Fibroblast of lung (primary cell): ENCODE measurements around the gene LDAH. TPM values are rescaled to one million over a fixed set of nuclear protein-coding genes. Genes with fewer than 3 reads are reported as not detected.

Experiments
- DNase-seq, 2 donors: peaks; one replicate each; pipeline versions ENCODE4 v3.0.0 to v3.0.0-alpha.2; 2010; ENCODE audit warnings: low read depth in 2 of 2
- H2AFZ ChIP-seq: 2 replicates; pipeline ENCODE4 v1.5.1; 2012; ENCODE audit warnings: low read length, control low read depth, inconsistent platforms
- H3K27ac ChIP-seq: 2 replicates; pipeline ENCODE4 v1.5.1; 2011; ENCODE audit warnings: low read length, control low read depth; ENCODE audit not compliant: insufficient read depth
- H3K27me3 ChIP-seq: 2 replicates; pipeline ENCODE4 v1.5.1; 2011; ENCODE audit warnings: mild to moderate bottlenecking, low read length; ENCODE audit not compliant: control insufficient read depth, insufficient read depth
- H3K36me3 ChIP-seq: 2 replicates; pipeline ENCODE4 v1.5.1; 2011; ENCODE audit warnings: low read length; ENCODE audit not compliant: control insufficient read depth, insufficient read depth
- H3K4me1 ChIP-seq: 2 replicates; pipeline ENCODE4 v1.5.1; 2011; ENCODE audit warnings: low read length; ENCODE audit not compliant: control insufficient read depth, insufficient read depth; ENCODE audit errors: extremely low read depth
- H3K4me2 ChIP-seq: 2 replicates; pipeline ENCODE4 v1.5.1; 2011; ENCODE audit warnings: low read length, control low read depth; ENCODE audit not compliant: insufficient read depth; ENCODE audit errors: extremely low read depth
- H3K4me3 ChIP-seq, 4 experiments: fragments of 200-600 bp in 1 of 4; sonication (generic) in 1 of 4; replicated peaks in 1 of 4; 2 replicates each; pipeline ENCODE4 v1.5.1; 2011 to 2016; ENCODE audit warnings: low read length in 4 of 4, low read depth in 3 of 4, mild to moderate bottlenecking in 3 of 4, control low read depth in 2 of 4, inconsistent platforms in 1 of 4, mixed read lengths in 1 of 4; ENCODE audit not compliant: insufficient read depth in 1 of 4; ENCODE audit errors: control extremely low read depth in 1 of 4
- H3K79me2 ChIP-seq: 2 replicates; pipeline ENCODE4 v1.5.1; 2012; ENCODE audit warnings: mild to moderate bottlenecking, low read length, inconsistent platforms; ENCODE audit not compliant: control insufficient read depth, insufficient read depth
- H3K9ac ChIP-seq: 2 replicates; pipeline ENCODE4 v1.5.1; 2011; ENCODE audit warnings: mild to moderate bottlenecking, low read length, control low read depth; ENCODE audit not compliant: insufficient read depth
- H3K9me3 ChIP-seq: 2 replicates; pipeline ENCODE4 v1.5.1; 2012; ENCODE audit warnings: low read depth, low read length; ENCODE audit not compliant: control insufficient read depth, insufficient read depth
- H4K20me1 ChIP-seq: 2 replicates; pipeline ENCODE4 v1.5.1; 2011; ENCODE audit warnings: low read length; ENCODE audit not compliant: control insufficient read depth, insufficient read depth; ENCODE audit errors: extremely low read depth
- EZH2 ChIP-seq: IDR thresholded peaks from 2 replicates; pipeline ENCODE4 v1.5.1; 2012; ENCODE audit warnings: low read length, control low read depth, mild to moderate bottlenecking; ENCODE audit errors: missing control alignments
- polyA plus RNA-seq, 2 donors: library from polyadenylated mRNA; depleted of rRNA in 1 of 2; stranded (reverse) in 1 of 2; unstranded in 1 of 2; fragments of >200 nt; gene quantifications; 2 replicates each; pipeline ENCODE4 v1.2.1, GENCODE V29; 2011 to 2012; ENCODE audit warnings: missing spikeins in 1 of 2
- total RNA-seq: library from RNA; depleted of rRNA; stranded (reverse); fragments of >200 nt; gene quantifications from 2 replicates; pipeline ENCODE4 v1.2.1, GENCODE V29; 2014
- TF ChIP-seq, protein P1 (sequence below), 2 donors: IDR thresholded peaks in 1 of 2; conservative IDR thresholded peaks in 1 of 2; 1 replicate in 1 of 2; 2 replicates in 1 of 2; pipeline ENCODE4 v1.5.1; 2011 to 2012; ENCODE audit warnings: low read length in 2 of 2, control low read depth in 1 of 2, inconsistent platforms in 1 of 2, low read depth in 1 of 2, mild to moderate bottlenecking in 1 of 2

The LDAH gene
- total and polyA plus RNA-seq, 2 donors (not counting 1 experiment from before 2014, with no cell fraction given), result 20.5 to 22.8 TPM

DNA sequence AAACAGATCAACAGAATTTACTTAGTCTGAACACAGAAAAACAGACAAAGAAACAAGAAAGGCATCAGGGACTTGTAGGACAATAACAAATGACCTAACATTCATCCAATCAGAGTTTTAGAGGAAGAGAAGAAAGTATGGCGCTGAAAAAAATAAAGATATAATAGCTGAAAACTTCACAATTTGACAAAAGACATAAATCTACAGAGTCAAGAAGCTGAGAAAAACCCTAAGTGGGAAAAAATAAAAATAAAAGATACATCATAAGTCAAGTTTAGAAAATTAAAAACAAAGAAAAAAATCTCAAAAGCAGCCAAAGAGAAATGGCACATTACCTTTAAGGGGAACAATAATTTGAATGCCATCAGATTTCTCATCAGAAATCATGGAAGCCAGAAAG lies 7.7 kb downstream of the LDAH start:
- Histone ChIP-seq H3K9ac (no peak overlapping the region), H3K4me3 (no peak overlapping the region), H3K4me2 (no peak overlapping the region), H3K36me3 (no peaks in the 10 kb centered on the region), H3K27me3 (no peaks in the 10 kb centered on the region), H2AFZ (no peak overlapping the region), H4K20me1 (no peaks in the 10 kb centered on the region), H3K4me1 (no peaks in the 10 kb centered on the region), H3K79me2 (peaks cover 11% of the 10 kb centered on the region), H3K9me3 (no peaks in the 10 kb centered on the region), H3K27ac (no peak overlapping the region)
- DNase-seq, result no peak
- TF ChIP-seq EZH2, result no peak
- TF ChIP-seq, protein P1, sequence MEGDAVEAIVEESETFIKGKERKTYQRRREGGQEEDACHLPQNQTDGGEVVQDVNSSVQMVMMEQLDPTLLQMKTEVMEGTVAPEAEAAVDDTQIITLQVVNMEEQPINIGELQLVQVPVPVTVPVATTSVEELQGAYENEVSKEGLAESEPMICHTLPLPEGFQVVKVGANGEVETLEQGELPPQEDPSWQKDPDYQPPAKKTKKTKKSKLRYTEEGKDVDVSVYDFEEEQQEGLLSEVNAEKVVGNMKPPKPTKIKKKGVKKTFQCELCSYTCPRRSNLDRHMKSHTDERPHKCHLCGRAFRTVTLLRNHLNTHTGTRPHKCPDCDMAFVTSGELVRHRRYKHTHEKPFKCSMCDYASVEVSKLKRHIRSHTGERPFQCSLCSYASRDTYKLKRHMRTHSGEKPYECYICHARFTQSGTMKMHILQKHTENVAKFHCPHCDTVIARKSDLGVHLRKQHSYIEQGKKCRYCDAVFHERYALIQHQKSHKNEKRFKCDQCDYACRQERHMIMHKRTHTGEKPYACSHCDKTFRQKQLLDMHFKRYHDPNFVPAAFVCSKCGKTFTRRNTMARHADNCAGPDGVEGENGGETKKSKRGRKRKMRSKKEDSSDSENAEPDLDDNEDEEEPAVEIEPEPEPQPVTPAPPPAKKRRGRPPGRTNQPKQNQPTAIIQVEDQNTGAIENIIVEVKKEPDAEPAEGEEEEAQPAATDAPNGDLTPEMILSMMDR (conservative IDR thresholded peaks at IDR 0.05 in 1 of 2, IDR thresholded peaks at IDR 0.05 in 1 of 2; ENCODE audit: low read depth in 1 of 2, low read length in 2 of 2), result no peak

DNA sequence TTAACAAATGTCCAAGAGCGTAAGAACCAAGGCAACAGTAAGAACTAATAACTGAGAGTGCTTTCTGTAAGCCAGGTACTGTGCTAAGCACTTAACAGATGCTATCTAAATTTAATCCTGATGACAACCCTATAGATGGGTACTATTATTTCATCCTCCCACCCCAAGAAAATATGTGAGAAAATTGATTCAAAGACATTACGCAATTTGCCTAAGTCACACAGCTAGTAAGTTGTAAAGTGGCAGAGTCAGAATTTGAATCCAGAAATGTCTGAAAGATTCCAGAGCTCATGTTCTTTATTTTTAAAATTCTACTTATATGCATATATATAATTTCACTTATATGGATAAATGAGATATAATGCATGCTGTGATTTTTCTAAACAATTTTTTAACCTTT lies 10.1 kb downstream of the LDAH start:
- Histone ChIP-seq H3K4me1 (no peaks in the 10 kb centered on the region), H3K9ac (no peak overlapping the region), H3K36me3 (no peaks in the 10 kb centered on the region), H3K79me2 (peaks cover 9% of the 10 kb centered on the region), H3K27me3 (no peaks in the 10 kb centered on the region), H4K20me1 (no peaks in the 10 kb centered on the region), H3K27ac (no peak overlapping the region), H3K9me3 (no peaks in the 10 kb centered on the region), H3K4me3 (no peak overlapping the region), H2AFZ (no peak overlapping the region), H3K4me2 (no peak overlapping the region)
- no peak for TF ChIP-seq EZH2
- TF ChIP-seq, protein P1 (conservative IDR thresholded peaks at IDR 0.05 in 1 of 2, IDR thresholded peaks at IDR 0.05 in 1 of 2; ENCODE audit: low read depth in 1 of 2, low read length in 2 of 2), result no peak
- no peak for DNase-seq

- H3K4me3 ChIP-seq, result no peak overlapping the region
- no peak for DNase-seq
- no peak overlapping the region for H3K9ac ChIP-seq
- H3K36me3 ChIP-seq, result no peaks in the 10 kb centered on the region
- H3K27ac ChIP-seq, result no peak overlapping the region
- no peak overlapping the region for H2AFZ ChIP-seq
- H4K20me1 ChIP-seq, result no peaks in the 10 kb centered on the region
- no peaks in the 10 kb centered on the region for H3K79me2 ChIP-seq
- H3K4me1 ChIP-seq, result no peaks in the 10 kb centered on the region
- TF ChIP-seq EZH2, result no peak
- TF ChIP-seq, protein P1 (conservative IDR thresholded peaks at IDR 0.05 in 1 of 2, IDR thresholded peaks at IDR 0.05 in 1 of 2; ENCODE audit: low read depth in 1 of 2, low read length in 2 of 2), result no peak
- no peaks in the 10 kb centered on the region for H3K9me3 ChIP-seq
- H3K27me3 ChIP-seq, result no peaks in the 10 kb centered on the region
- no peak overlapping the region for H3K4me2 ChIP-seq
Observed at GRCh38 chr2:20806286-20806685, 16.6 kb downstream of the LDAH start.
